Upper lobe of right lung (tissue), 1 donor: Measurements from ENCODE around the gene MACF1. TPM values are rescaled to one million over a fixed set of nuclear protein-coding genes. Genes with fewer than 3 reads are reported as not detected.

ENCODE experiments used
- ATAC-seq: fragments of 200-7000 bp; cut with Tn5 transposase; one replicate; pipeline ENCODE4 v1.9.1; 2020; ENCODE audit warnings: mild to moderate bottlenecking, moderate library complexity
- DNase-seq: peaks from one replicate; pipeline ENCODE4 v3.0.0-alpha.2; 2020
- H3K27ac ChIP-seq: fragments of 200-600 bp; one replicate; pipeline ENCODE4 v1.8.0; 2022
- H3K27me3 ChIP-seq: fragments of 200-600 bp; one replicate; pipeline ENCODE4 v1.8.0; 2022; ENCODE audit warnings: mild to moderate bottlenecking
- H3K36me3 ChIP-seq: fragments of 200-600 bp; one replicate; pipeline ENCODE4 v1.8.0; 2022
- H3K4me1 ChIP-seq: fragments of 200-600 bp; one replicate; pipeline ENCODE4 v1.8.0; 2022
- H3K4me3 ChIP-seq: fragments of 200-600 bp; one replicate; pipeline ENCODE4 v1.8.0; 2022; ENCODE audit warnings: mild to moderate bottlenecking
- H3K9me3 ChIP-seq: fragments of 200-600 bp; one replicate; pipeline ENCODE4 v1.8.0; 2022
- CTCF ChIP-seq: fragments of 200-600 bp; IDR thresholded peaks from one replicate; pipeline ENCODE4 v1.8.0; 2022; ENCODE audit warnings: antibody characterized with exemption
- intact Hi-C: fragments of 100-400 bp; cut with DNase I; formaldehyde crosslinking; loops from one replicate; pipeline ENCODE4 v1.11.0; 2022
- total RNA-seq: library from RNA; stranded (reverse); fragmentation: NEBNext Ultra II Directional; extraction: Animal tissue kit (Norgen Biotek cat#: 25700); gene quantifications from one replicate; pipeline ENCODE4 v1.2.1, GENCODE V29; 2021
- donor health status: DM: no; HTN: yes; CAD: no; lungs with severe emphysema.

Gene MACF1
- total RNA-seq, 1 donor from 2014 or later, result 814 TPM

- Histone ChIP-seq H3K9me3 (no peaks in the 10 kb centered on the region), H3K27me3 (no peaks in the 10 kb centered on the region), H3K4me3 (no peak overlapping the region), H3K4me1 (peaks cover 80% of the 10 kb centered on the region), H3K27ac (no peak overlapping the region), H3K36me3 (peaks cover 51% of the 10 kb centered on the region)
- DNase-seq (no peak), ATAC-seq (no peak)
- TF ChIP-seq CTCF, result no peak
- intact Hi-C loops, result no loop called here
These were observed 189.2 kb downstream of the MACF1 start for GRCh38 chr1:39393645-39394044.

DNA sequence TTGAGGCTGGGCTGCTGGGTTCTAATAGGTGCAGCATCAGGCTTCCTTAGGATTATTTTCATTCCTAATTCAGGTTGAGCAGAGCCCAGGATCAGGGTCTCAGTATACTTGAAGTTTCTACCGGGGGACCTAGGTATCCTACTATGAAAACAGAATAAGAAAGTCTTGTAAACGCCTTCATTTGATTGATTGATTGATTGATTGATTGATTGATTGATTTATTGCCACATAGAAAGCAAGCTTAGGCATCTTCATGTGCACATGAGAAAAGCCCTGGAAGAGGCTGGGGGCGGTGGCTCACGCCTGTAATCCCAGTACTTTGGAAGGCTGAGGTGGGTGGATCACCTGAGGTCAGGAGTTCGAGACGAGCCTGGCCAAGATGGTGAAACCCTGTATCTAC lies 189.6 kb downstream of the MACF1 start:
- H3K4me1 ChIP-seq, result peaks cover 84% of the 10 kb centered on the region
- H3K4me3 ChIP-seq, result no peak overlapping the region
- TF ChIP-seq CTCF, result no peak

DNA sequence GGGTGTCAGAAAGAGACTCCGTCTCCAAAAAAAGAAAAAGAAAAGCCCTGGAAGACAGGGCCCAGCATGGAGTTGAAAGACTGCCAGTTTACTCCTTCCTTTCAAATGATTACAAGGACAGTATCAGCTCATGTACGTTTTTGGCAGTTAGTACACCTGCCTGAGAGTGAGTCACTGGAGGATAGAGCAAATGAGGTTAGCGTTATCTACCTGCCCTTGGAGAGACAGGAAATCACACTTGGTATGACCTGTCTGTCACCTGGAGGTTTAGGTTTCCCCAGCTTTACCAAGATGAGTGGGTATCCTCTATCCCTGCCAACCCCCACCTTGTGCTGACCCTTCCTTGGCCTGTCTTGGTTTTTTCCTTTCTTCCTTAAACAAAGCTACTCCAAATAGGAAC lies 190.1 kb downstream of the MACF1 start:
- Histone ChIP-seq H3K36me3 (peaks cover 41% of the 10 kb centered on the region), H3K4me3 (no peak overlapping the region), H3K4me1 (peaks cover 89% of the 10 kb centered on the region), H3K9me3 (no peaks in the 10 kb centered on the region), H3K27ac (no peak overlapping the region), H3K27me3 (no peaks in the 10 kb centered on the region)
- TF ChIP-seq CTCF, result no peak
- intact Hi-C loops, result no loop called here
- DNase-seq (no peak), ATAC-seq (peak; percentile 28)

More for the DNA sequence above, 189.6 kb downstream of the MACF1 start:
- Histone ChIP-seq H3K27me3 (no peaks in the 10 kb centered on the region), H3K9me3 (no peaks in the 10 kb centered on the region), H3K27ac (no peak overlapping the region), H3K36me3 (peaks cover 47% of the 10 kb centered on the region)
- intact Hi-C loops, result no loop called here
- DNase-seq (no peak), ATAC-seq (no peak)

DNA sequence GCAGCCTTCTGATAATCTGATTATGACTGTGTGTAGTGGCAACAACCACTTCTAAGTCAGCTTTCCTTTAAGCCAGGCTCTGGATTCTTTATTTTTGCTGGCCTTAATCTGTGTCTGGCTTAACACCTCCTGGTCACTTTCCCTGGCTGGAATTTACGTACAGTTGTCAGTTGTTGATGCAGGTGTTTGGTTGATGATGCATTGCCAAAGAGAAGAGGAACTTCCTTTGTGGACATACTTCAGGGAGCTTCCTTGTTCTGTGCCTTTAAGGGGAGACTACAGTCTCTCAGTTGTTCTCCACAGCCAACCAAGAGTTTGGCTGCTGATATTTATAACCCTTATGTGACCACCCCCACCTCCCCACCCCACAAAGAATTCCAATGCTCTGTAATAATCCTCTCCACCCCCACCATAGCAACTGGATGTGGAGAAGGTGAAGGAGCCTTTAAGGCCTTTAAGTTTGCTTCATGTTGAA lies 190.9 kb downstream of the MACF1 start:
- ATAC-seq, result peak; percentile 66
- Histone ChIP-seq H3K4me1 (peaks cover 90% of the 10 kb centered on the region), H3K36me3 (peaks cover 33% of the 10 kb centered on the region), H3K4me3 (no peak overlapping the region), H3K27ac (no peak overlapping the region), H3K9me3 (no peaks in the 10 kb centered on the region), H3K27me3 (no peaks in the 10 kb centered on the region)
- no peak for TF ChIP-seq CTCF
- no peak for DNase-seq
- intact Hi-C loops, result no loop called here

- no peak for ATAC-seq
- TF ChIP-seq CTCF, result no peak
- no peak overlapping the region for H3K4me3 ChIP-seq
- peaks cover 24% of the 10 kb centered on the region for H3K36me3 ChIP-seq
- DNase-seq, result no peak
- H3K4me1 ChIP-seq, result peaks cover 81% of the 10 kb centered on the region
- no peak overlapping the region for H3K27ac ChIP-seq
- no peaks in the 10 kb centered on the region for H3K9me3 ChIP-seq
- H3K27me3 ChIP-seq, result no peaks in the 10 kb centered on the region
- intact Hi-C loops, result no loop called here
These were observed 192.2 kb downstream of the MACF1 start for GRCh38 chr1:39396671-39397070.

DNA sequence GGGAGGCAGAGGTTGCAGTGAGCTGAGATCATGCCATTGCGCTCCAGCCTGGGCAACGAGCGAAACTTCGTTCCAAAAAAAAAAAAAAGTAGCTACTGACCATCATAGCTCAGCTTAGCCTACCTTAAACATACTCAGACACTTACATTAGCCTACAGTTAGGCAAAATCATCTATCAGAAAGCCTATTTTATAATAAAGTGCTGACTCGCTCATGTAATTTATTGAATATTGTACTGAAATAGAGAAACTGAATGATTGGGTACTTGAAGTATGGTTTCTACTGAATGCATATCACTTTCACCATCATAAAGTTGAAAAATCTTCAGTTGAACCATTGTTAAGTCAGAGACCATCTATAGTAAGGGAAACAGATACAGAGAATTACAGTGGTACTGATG lies 193.0 kb downstream of the MACF1 start:
- Histone ChIP-seq H3K9me3 (no peaks in the 10 kb centered on the region), H3K4me3 (no peak overlapping the region), H3K27me3 (no peaks in the 10 kb centered on the region), H3K36me3 (peaks cover 17% of the 10 kb centered on the region), H3K27ac (no peak overlapping the region), H3K4me1 (peaks cover 73% of the 10 kb centered on the region)
- ATAC-seq (no peak), DNase-seq (no peak)
- intact Hi-C loops, result no loop called here
- TF ChIP-seq CTCF, result no peak
